Breast epithelium (tissue), 3 donors: ENCODE measurements around the gene DYSF.

Source experiments
- POLR2A ChIP-seq: fragments of 450-650 bp; IDR thresholded peaks from one replicate; pipeline ENCODE4 v1.6.1; 2016; ENCODE audit warnings: antibody characterized with exemption, mild to moderate bottlenecking, moderate library complexity
- POLR2AphosphoS5 ChIP-seq, 3 donors: sonication (generic); formaldehyde crosslinking; IDR thresholded peaks; one replicate each; pipeline ENCODE4 v1.6.1; 2017; ENCODE audit warnings: antibody characterized with exemption in 3 of 3
- TF ChIP-seq, protein P1 (sequence below), 3 donors: fragments of 450-650 bp; IDR thresholded peaks; one replicate each; pipeline ENCODE4 v1.5.1; 2016 to 2017; ENCODE audit warnings: antibody characterized with exemption in 3 of 3, mild to moderate bottlenecking in 3 of 3, moderate library complexity in 3 of 3

DNA sequence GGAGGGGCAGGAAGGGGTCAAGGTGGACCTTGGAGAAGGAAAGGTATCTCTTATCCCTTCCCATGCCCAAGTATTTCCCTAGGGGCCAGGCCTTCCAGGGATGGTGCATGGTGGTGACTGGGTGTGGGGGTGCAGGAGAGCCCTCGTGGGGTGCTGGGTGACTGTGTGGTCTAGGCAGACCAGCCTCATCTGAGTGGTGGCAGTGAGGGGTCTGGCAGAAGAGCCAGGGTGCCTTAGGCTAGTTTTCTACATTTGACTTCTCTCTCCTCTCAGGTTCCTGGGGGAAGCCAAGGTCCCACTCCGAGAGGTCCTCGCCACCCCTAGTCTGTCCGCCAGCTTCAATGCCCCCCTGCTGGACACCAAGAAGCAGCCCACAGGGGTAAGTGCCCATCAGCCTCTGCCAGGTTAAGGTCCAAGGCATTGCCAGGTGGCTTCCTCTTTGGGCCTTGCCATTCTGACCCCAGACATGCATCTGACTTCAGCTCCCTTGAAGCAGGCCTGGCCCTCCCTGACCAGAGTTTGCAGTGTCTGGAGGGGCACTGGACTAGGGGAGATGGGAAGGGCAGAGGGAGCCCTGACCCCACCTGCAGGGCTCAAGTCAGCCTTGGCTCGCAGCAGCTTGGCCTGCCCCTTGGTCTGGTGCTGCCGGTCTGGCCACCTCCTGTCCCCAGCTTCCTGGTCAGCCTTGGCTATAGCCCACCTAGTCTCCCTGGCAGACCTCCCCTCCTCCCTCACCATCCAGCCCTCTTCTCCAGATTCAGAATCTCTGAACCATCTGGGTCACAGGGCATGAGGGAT lies 49.8 kb downstream of the DYSF start:
- TF ChIP-seq POLR2AphosphoS5 (IDR thresholded peaks at IDR 0.05) (no peak), POLR2A (no peak)
- TF ChIP-seq, protein P1, sequence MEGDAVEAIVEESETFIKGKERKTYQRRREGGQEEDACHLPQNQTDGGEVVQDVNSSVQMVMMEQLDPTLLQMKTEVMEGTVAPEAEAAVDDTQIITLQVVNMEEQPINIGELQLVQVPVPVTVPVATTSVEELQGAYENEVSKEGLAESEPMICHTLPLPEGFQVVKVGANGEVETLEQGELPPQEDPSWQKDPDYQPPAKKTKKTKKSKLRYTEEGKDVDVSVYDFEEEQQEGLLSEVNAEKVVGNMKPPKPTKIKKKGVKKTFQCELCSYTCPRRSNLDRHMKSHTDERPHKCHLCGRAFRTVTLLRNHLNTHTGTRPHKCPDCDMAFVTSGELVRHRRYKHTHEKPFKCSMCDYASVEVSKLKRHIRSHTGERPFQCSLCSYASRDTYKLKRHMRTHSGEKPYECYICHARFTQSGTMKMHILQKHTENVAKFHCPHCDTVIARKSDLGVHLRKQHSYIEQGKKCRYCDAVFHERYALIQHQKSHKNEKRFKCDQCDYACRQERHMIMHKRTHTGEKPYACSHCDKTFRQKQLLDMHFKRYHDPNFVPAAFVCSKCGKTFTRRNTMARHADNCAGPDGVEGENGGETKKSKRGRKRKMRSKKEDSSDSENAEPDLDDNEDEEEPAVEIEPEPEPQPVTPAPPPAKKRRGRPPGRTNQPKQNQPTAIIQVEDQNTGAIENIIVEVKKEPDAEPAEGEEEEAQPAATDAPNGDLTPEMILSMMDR (IDR thresholded peaks at IDR 0.05), result no peak
